GM18526 (cell line): ENCODE data around the gene WDR83.

Experiments
- POLR2A ChIP-seq: IDR thresholded peaks from 3 replicates; pipeline ENCODE4 v1.6.1; 2011; ENCODE audit not compliant: insufficient read length; ENCODE audit errors: extremely low read depth

The WDR83 gene

DNA sequence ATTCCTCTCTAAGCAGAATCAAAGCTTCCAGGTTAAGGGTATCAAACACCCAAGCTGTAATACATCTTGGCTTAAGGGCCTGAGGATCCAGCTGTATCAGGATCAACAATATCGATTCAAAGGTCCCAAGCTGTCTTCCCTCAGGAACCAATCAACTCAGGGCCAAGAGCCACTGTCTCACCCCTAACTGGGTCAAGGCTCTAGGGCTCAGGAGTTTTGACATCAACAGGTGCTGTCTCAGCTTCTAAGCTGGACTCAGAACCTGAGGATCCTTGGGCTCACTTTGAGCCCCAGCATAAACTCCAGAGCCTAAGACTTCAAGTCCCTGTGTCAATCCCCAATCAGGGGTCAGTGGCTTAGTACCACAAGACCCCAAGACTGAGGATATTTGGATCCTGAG is 28.9 kb downstream of the WDR83 start:
- no peak for TF ChIP-seq POLR2A

DNA sequence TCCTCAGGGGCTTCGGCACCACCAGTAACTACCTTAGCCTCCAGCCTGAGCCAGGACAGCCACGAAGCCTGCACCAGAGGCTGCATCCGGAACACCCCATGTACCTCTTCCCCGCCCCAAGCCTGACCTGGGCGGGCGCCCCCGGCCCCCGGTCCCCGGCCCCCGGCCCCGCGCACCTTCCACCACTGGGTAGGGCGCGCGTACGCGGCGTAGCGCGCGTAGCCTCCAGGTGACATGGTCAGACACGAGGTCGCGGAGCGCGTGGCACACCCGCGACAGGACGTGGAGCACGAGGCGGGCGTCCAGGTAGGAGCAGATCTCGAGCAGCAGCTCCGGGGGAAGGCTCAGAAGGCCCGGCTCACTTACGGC is 29.4 kb downstream of the WDR83 start:
- TF ChIP-seq POLR2A: no peak

DNA sequence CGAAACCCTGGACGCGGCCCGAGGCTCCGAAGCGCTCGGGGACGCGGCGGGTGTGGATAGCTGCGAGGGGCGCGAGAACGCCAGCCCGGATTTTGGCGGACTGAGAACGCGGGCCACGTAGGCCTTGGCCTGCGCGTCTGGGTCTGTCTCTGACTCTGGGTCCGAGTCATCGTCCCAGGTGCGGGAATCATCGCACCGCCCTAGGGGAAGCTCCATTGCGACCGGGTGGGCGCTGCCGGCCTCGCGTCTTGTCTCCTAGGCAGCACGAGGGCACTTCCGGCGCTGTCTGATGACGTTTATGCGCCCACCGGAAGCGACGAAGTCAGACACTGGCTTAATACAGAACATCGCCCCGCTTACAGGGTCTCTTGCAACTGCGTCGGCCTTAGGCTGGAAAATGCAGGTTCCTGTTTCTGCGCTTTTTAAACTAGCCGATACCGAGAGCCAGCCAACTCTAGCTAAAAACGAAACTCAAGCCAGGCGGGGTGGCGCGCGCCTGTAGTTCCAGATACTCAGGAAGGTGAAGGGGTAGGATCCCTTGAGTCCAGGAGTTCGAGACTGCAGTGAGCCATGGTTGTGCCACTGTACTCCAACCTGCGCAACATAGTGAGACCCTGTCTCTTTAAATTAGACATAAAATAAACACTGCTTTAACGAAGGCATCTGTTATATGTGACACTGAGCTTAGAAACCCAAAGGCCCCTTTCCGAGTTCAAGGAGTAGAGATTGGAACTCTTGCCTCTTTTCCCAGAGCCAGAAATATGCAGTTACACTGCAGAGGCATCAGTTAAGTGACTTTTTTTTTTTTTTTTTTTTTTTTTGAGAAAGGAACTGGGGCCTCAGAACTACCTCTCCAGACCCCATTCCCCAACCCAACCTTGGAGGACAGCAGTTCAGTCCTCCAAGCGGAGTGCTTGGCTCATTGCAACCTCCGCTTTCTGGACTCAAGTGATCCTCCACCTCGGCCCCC is 30.0 kb downstream of the WDR83 start, which contains the start of gene FBXW9:
TSS of gene FBXW9 (minus strand) at position 266 of the 970 bp plus-strand sequence. CDS start at position 216, 50 bp downstream.
- TF ChIP-seq POLR2A: peak; percentile 68

DNA sequence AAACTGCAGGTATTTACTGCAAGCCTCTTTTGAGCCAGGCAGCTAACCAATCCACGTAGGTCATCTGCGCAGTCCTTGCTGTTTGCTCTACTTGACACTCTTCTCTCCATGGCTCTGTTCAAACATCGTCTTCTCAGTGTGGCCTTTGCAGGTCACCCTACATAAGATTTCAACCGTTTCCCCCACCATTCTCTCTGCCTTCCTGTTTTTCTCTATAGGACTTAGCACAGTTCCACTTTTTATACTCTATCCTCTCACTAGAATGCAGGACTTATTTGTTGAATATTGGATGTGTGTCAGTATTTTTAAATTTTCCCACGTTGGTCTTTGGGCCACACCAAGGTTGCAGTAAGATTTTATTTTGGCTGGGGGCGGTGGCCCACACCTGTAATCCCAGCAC is 31.5 kb downstream of the WDR83 start:
- TF ChIP-seq POLR2A: no peak

DNA sequence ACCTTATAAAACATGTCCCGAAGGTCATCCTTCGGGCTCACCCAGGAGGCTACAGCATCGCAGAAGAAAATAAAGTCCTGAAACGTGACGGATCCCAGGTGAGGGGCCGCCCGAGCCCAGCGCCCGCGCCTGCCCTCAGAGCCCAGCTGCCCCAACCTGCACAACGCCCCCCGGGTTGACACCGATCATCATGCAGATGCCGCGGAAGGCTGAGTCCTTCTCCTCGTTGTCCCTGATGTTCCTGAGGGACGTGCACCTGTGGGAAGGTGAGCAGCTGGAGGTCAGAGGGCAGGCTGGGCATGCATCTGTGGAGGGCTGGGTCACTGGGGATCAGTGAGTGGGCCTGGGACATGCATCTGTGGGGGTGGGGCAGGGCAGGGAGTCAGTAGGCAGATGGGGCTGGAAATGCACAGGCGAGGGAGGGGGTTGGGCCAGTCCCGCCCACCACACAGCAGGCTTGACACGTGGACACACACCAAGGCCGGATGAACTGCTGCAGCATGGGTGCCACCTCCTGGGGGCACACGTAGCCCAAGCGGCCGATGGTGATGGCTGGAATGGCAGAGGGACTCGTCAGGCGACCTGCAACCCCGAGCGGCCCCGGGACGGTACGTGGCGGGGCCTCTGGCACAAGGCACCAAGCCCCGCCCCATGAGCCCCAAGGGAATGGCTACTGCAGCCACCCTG is 35.1 kb downstream of the WDR83 start:
- no peak for TF ChIP-seq POLR2A

DNA sequence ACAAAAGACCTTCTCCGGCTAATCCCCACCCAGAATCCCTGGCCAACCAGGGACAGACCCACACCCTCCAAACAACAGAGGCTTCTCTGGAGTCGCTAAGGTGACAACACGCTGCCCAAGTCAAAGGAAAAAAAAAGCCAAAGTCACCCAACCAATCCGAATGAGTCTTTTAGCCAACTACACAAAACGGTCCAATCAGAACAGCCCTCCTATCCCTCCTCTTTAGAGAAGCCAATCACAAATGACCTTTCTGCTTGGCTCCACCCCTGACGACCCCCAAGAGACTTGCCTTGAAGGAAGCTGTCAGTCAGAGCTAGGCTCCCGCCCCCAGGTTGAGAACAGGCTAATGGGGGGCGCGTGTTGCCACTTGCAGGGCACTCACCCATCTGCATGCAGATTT is 36.4 kb downstream of the WDR83 start:
- TF ChIP-seq POLR2A: no peak

DNA sequence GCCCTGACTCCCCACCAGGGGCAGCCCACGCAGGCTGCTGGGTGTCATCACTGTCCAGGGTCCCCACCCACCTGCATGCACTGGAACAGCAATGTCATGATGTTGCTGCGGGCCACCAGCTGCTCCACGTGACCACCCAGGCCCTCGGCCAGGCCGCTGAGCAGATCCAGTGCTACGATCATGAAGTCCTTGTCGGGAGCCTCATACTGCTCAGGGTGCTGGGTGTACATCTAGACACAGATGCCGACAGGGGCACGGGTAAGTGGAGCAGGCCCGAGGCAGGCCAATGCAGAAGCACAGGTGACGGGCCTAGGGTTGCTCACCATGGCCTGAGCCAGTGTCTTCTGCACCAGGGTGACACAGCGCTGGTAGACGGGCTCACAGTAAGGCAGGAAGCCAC is 38.6 kb downstream of the WDR83 start:
- no peak for TF ChIP-seq POLR2A

DNA sequence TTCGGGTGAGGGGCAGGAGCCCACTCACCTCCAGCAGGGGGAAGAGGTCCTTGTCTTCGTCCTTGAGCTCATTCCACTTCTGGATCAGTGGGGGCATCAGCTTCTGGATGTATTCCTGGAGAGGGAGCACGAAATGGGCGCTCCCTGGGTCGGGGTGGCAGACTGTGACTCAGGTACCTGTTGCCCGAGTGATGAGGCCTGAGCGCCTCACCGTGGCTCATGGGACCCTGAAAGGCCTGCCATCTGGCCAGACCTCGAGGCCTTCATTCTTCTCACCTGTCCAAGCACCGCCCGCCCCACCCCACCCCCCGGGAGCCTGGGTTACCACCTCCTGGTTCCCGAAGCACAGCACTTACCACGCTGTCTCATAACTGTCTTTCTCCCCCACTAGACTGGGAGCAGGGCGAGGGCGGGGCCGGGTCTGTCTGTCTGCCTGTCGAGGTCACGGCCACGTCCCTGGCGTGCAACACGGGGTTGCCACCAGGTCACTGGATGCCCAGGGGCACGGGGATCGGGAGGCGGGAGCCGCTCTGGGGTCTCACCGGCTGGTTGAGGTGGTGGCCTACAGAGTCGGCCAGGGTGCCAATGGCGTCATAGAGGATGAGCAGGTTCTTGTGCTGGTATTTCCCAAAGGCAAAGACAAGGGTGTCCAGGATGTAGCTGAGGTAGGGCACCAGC is 39.2 kb downstream of the WDR83 start:
- no peak for TF ChIP-seq POLR2A

DNA sequence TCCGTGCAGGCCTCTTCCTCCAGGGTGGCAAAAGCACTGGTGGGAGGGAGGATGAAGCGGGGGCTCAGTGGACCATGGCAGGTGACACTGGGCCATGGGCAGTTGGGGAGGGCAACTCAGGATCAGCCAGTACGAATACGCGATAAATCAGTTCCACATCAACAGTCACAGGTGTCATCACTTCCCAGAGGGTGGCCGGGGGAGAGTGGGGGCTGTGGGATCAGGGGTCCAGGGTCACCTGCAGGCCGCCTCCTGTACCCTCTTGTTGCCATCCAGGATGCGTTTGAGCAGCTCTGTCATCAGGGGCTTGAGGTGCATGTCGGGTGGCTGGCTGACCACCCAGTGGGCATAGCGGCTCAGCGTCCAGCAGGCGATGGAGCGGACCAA is 39.7 kb downstream of the WDR83 start:
- no peak for TF ChIP-seq POLR2A

DNA sequence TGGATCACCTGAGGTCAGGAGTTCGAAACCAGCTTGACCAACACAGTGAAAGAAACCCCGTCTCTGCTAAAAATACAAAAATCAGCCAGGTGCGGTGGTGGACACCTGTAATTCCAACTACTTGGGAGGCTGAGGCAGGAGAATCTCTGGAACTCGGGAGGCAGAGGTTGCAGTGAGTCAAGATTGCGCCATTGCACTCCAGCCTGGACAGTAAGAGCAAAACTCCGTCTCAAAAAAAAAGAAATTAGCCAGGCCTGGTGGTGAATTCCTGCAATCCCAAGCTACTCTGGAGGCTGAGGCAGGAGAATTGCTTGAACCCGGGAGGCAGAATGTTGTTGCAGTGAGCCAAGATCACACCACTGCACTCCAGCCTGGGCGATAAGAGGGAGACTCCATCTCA is 42.0 kb downstream of the WDR83 start:
- TF ChIP-seq POLR2A: no peak

DNA sequence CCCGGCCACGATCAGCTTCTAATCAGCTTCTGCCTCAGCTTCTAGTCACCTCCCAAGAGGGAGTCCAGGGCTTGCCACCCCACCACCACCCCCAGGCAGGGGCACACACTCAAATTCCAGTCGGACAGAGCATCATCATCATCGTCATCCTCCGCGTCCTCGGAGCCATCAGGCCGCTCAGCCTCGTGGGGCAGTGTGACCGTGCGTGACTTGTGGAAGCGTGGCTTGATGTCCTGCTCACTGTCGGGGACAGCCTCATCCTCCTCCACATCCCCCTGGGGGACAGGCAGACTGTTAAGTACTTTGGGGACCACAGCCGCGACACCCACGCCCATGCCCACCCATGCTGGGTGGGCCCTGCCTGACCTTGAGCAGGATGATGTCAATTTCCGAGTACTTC is 44.6 kb downstream of the WDR83 start:
- TF ChIP-seq POLR2A: no peak

DNA sequence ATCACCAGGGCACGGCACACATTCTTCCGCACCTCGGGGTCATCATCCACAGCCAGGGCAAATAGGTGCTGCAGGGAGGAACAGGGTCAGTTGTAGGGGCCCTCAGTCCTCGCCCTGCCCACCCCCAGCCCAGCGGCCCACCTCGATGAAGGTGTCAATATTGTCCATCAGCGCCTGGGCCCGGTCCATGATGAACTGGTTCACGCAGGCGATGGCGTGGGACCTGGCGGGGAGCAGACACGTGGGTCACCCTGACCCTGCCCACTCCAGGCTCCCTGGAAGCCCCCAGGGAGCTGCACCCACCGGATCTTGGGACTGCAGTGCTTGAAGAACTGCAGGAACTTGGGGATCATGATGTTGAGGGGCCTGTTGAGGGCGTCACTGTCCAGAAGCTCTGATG is 48.5 kb downstream of the WDR83 start:
- TF ChIP-seq POLR2A: no peak

DNA sequence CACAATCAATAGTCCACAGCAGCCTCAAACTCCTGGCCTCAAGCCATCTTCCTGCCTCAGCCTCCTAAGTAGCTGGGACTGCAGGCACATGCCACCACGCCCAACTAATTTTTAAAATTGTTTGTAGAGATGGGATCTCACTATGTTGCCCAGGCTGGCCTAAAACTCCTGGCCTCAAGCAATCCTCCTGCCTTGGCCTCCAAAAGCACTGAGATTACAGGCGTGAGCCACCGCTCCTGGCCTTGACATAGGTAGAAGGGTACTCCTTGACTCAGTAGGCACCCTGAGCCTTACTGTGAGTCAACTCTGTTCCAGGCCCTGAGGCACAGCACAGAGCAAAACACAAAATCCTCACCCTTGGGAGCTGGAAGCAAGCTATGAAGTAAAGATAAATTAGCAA is 49.3 kb downstream of the WDR83 start:
- TF ChIP-seq POLR2A: no peak

DNA sequence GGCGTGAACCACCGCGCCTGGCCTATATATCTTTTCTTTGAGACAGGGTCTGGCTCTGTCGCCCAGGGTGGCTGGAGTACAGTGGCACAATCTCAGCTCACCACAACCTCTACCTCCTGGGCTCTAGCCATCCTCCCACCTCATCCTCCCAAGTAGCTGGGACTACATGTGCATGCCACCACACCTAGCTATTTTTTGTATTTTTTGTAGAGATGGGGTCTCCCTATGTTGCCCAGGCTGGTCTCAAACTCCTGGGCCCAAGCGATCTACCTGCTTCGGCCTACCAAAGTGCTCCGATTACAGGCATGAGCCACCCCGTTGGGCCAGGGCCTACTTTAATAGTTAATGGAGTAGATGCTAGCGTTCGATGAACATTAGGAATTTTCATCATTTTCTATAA is 53.7 kb downstream of the WDR83 start:
- TF ChIP-seq POLR2A: no peak

DNA sequence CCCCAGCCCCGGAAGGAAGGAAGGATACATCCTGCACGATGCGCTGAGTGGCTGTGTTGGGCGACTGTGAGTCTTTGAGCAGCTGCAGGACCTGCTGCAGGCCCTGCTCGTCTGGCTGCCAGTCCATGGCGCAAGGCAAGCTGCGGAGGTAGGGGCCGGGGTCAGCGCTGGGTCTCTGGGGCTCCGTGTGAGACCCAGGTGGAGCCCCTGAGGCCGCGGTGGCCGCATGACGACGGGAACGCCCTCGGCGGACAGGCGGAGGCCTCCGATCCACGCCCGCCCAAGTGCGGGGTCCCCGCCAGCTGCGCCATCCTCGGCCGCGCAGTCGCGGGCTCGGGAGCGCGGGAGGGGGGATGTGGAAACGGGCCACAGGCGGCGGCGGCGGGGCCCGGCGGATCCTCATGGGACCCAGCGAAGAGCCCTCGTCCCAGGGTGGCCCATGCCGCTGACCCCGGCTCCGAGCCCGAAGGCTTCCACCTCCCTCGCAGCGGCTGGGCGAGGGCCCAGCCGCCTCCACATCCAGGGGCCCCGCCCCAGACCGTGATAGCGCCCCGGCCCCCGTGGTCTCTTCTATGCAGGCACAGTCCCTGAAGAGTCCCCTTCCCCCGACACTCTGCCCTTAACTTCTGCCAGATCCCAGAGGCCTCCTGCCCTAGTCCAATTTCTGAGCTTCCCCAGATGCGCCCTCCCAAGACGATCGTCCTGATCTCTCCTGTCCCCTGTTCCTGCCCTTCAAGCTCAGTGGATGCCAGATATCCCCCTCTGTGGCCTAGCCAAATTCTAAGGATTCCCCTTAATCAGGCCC is 54.4 kb downstream of the WDR83 start:
- no peak for TF ChIP-seq POLR2A
